Upper lobe of right lung (tissue), 1 donor: ENCODE measurements around the gene DIS3L2. TPM values are rescaled to one million over a fixed set of nuclear protein-coding genes. Genes with fewer than 3 reads are reported as not detected.

Source experiments
- ATAC-seq: fragments of 200-7000 bp; cut with Tn5 transposase; one replicate; pipeline ENCODE4 v1.9.1; 2020; ENCODE audit warnings: mild to moderate bottlenecking, moderate library complexity
- DNase-seq: peaks from one replicate; pipeline ENCODE4 v3.0.0-alpha.2; 2020
- H3K27ac ChIP-seq: fragments of 200-600 bp; one replicate; pipeline ENCODE4 v1.8.0; 2022
- H3K27me3 ChIP-seq: fragments of 200-600 bp; one replicate; pipeline ENCODE4 v1.8.0; 2022; ENCODE audit warnings: mild to moderate bottlenecking
- H3K36me3 ChIP-seq: fragments of 200-600 bp; one replicate; pipeline ENCODE4 v1.8.0; 2022
- H3K4me1 ChIP-seq: fragments of 200-600 bp; one replicate; pipeline ENCODE4 v1.8.0; 2022
- H3K4me3 ChIP-seq: fragments of 200-600 bp; one replicate; pipeline ENCODE4 v1.8.0; 2022; ENCODE audit warnings: mild to moderate bottlenecking
- H3K9me3 ChIP-seq: fragments of 200-600 bp; one replicate; pipeline ENCODE4 v1.8.0; 2022
- CTCF ChIP-seq: fragments of 200-600 bp; IDR thresholded peaks from one replicate; pipeline ENCODE4 v1.8.0; 2022; ENCODE audit warnings: antibody characterized with exemption
- intact Hi-C: fragments of 100-400 bp; cut with DNase I; formaldehyde crosslinking; loops from one replicate; pipeline ENCODE4 v1.11.0; 2022
- total RNA-seq: library from RNA; stranded (reverse); fragmentation: NEBNext Ultra II Directional; extraction: Animal tissue kit (Norgen Biotek cat#: 25700); gene quantifications from one replicate; pipeline ENCODE4 v1.2.1, GENCODE V29; 2021
- donor health status: DM: no; HTN: yes; CAD: no; lungs with severe emphysema.

The DIS3L2 gene
- total RNA-seq, 1 donor from 2014 or later, result 35.8 TPM

DNA sequence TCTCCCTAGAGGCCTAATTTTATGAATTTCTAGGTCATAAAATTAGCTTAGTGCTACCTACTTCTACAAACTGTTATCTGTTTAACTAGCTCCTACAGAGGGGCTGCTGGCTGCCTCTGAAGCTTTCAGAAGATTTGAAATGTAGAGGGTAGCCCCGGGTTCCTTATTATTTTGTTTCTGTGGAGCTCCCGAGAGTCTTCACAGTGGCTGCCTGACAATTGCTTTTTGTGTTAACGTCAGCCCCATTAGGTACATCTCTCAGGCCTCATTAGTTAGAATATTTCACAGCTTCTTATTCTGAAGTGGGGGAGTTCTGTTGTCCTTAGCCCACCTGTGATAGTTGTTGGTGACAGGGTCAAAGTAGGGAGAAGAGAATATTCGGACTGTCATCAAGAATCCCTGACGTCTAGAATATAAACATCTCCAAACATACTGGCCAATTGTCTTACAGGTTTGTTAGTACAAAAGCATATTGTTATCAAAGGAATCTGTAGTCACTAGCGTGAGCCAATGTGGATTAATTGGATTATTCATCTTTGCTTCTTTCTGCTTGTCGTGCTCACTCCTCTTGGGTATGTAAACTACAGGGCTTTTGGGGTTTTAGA, 77.5 kb downstream of the DIS3L2 start:
- Histone ChIP-seq H3K27ac (no peak overlapping the region), H3K4me3 (no peak overlapping the region), H3K36me3 (no peaks in the 10 kb centered on the region), H3K4me1 (no peaks in the 10 kb centered on the region), H3K9me3 (peaks cover 4% of the 10 kb centered on the region), H3K27me3 (no peaks in the 10 kb centered on the region)
- no peak for TF ChIP-seq CTCF
- DNase-seq (no peak), ATAC-seq (no peak)
- intact Hi-C loops, result no loop called here

- Histone ChIP-seq H3K9me3 (no peaks in the 10 kb centered on the region), H3K27me3 (no peaks in the 10 kb centered on the region), H3K4me1 (no peaks in the 10 kb centered on the region), H3K27ac (no peak overlapping the region), H3K36me3 (no peaks in the 10 kb centered on the region), H3K4me3 (no peak overlapping the region)
- DNase-seq (no peak), ATAC-seq (no peak)
- intact Hi-C loops, result no loop called here
- no peak for TF ChIP-seq CTCF
These were observed 81.5 kb downstream of the DIS3L2 start for GRCh38 chr2:232042911-232043574.

- H3K27ac ChIP-seq, result no peak overlapping the region
- ATAC-seq, result no peak
- no peak for TF ChIP-seq CTCF
- H3K27me3 ChIP-seq, result no peaks in the 10 kb centered on the region
- H3K4me1 ChIP-seq, result no peaks in the 10 kb centered on the region
- no peak overlapping the region for H3K4me3 ChIP-seq
- intact Hi-C loops, result no loop called here
- no peaks in the 10 kb centered on the region for H3K36me3 ChIP-seq
- no peaks in the 10 kb centered on the region for H3K9me3 ChIP-seq
- no peak for DNase-seq
These were observed 82.5 kb downstream of the DIS3L2 start for GRCh38 chr2:232043966-232044365.

- ATAC-seq, result no peak
- intact Hi-C loops, result no loop called here
These were observed 87.8 kb downstream of the DIS3L2 start for GRCh38 chr2:232049350-232049749.

DNA sequence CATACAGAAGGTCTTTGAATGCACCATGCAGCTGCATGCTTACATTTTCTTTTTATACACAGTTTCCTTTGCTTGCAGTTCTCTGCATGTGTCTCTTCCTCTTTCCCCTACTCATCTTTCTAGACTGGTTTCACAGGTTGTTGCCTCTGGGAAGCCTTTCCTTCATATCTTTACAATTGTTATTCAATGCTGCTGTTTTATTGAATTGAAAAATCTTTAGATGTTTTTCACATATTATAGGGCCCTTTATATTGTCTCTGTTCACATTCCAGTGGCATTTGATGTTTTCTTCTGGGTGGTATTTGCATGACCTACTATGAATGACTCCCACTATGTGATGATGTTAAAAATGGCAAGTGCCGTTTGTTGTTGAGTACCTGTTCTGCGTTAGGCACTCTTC, 91.1 kb downstream of the DIS3L2 start:
- no peak overlapping the region for H3K4me3 ChIP-seq
- intact Hi-C loops, result no loop called here
- H3K4me1 ChIP-seq, result no peaks in the 10 kb centered on the region
- H3K27ac ChIP-seq, result no peak overlapping the region
- TF ChIP-seq CTCF, result no peak
- H3K36me3 ChIP-seq, result no peaks in the 10 kb centered on the region
- ATAC-seq, result no peak
- no peaks in the 10 kb centered on the region for H3K27me3 ChIP-seq
- no peak for DNase-seq
- H3K9me3 ChIP-seq, result no peaks in the 10 kb centered on the region

More at GRCh38 chr2:232049350-232049749, 87.8 kb downstream of the DIS3L2 start:
- TF ChIP-seq CTCF, result no peak
- H3K4me1 ChIP-seq, result no peaks in the 10 kb centered on the region
- H3K9me3 ChIP-seq, result no peaks in the 10 kb centered on the region
- H3K27ac ChIP-seq, result no peak overlapping the region
- DNase-seq, result no peak
- no peaks in the 10 kb centered on the region for H3K36me3 ChIP-seq
- no peaks in the 10 kb centered on the region for H3K27me3 ChIP-seq
- no peak overlapping the region for H3K4me3 ChIP-seq
